IMR-90 (cell line): ENCODE data around the gene CNKSR3. TPM values are rescaled to one million over a fixed set of nuclear protein-coding genes. Genes with fewer than 3 reads are reported as not detected.

Experiments
- ATAC-seq: fragments of 200-7000 bp; cut with Tn5 transposase; 2 replicates; pipeline ENCODE4 v1.9.1; 2020; ENCODE audit warnings: low read depth, mild to moderate bottlenecking, moderate library complexity
- BruUV-seq: library from RNA; stranded (reverse); fragments of 400-500 nt; replicated peaks from 2 replicates; lab custom pipeline; 2021; lab: Mats Ljungman, UMichigan
- CTCF ChIA-PET: fragments of 300-600 bp; formaldehyde crosslinking; extraction: SDS; loops from one replicate; lab custom pipeline; 2021; ENCODE audit warnings: antibody characterized with exemption; lab: Yijun Ruan, JAX
- POLR2A ChIA-PET: fragments of 300-600 bp; sonication (Branson Sonifier 250); formaldehyde crosslinking; loops from one replicate; lab custom pipeline; 2022; ENCODE audit warnings: antibody characterized with exemption; ENCODE audit not compliant: unreplicated experiment; lab: Charles Lee
- DNase-seq: peaks from one replicate; pipeline ENCODE4 v3.0.0; 2013
- H2AFZ ChIP-seq: replicated peaks from 2 replicates; pipeline ENCODE3; 2013; ENCODE audit warnings: low read length, mild to moderate bottlenecking; ENCODE audit not compliant: poor library complexity
- H2AK5ac ChIP-seq: 2 replicates; pipeline ENCODE4 v1.6.1; 2013; ENCODE audit warnings: low read depth, low read length, inconsistent platforms
- H2AK9ac ChIP-seq: replicated peaks from 2 replicates; pipeline ENCODE3; 2013; ENCODE audit warnings: mild to moderate bottlenecking, low read depth, low read length, moderate library complexity; ENCODE audit not compliant: poor library complexity
- H2BK120ac ChIP-seq: 2 replicates; pipeline ENCODE4 v1.6.1; 2013; ENCODE audit warnings: low read depth, low read length, inconsistent platforms
- H2BK15ac ChIP-seq: 3 replicates; pipeline ENCODE4 v1.6.1; 2013; ENCODE audit warnings: low read depth, low read length, inconsistent platforms
- H2BK20ac ChIP-seq: 2 replicates; pipeline ENCODE4 v1.6.1; 2013; ENCODE audit warnings: low read depth, mild to moderate bottlenecking, inconsistent platforms, low read length, moderate library complexity
- H2BK5ac ChIP-seq: 2 replicates; pipeline ENCODE4 v1.6.1; 2013; ENCODE audit warnings: mild to moderate bottlenecking, low read depth, low read length, inconsistent platforms; ENCODE audit not compliant: poor library complexity, severe bottlenecking
- H3K14ac ChIP-seq: replicated peaks from 2 replicates; pipeline ENCODE4 v1.6.1; 2013; ENCODE audit warnings: low read depth, low read length, inconsistent platforms
- H3K18ac ChIP-seq: 2 replicates; pipeline ENCODE4 v1.6.1; 2013; ENCODE audit warnings: low read depth, low read length, control low read depth
- H3K23ac ChIP-seq: 2 replicates; pipeline ENCODE4 v1.6.1; 2013; ENCODE audit warnings: low read depth, low read length, inconsistent platforms
- H3K27ac ChIP-seq: 2 replicates; pipeline ENCODE4 v1.5.1; 2013; ENCODE audit warnings: mild to moderate bottlenecking, control low read depth, low read length; ENCODE audit not compliant: insufficient read depth
- H3K27me3 ChIP-seq: 2 replicates; pipeline ENCODE4 v1.6.1; 2013; ENCODE audit warnings: low read length; ENCODE audit not compliant: control insufficient read depth, insufficient read depth
- H3K36me3 ChIP-seq: 2 replicates; pipeline ENCODE4 v1.6.1; 2013; ENCODE audit warnings: low read length, mixed read lengths; ENCODE audit not compliant: control insufficient read depth, insufficient read depth
- H3K4ac ChIP-seq: 2 replicates; pipeline ENCODE4 v1.6.1; 2013; ENCODE audit warnings: low read depth, low read length, inconsistent platforms
- H3K4me1 ChIP-seq: 2 replicates; pipeline ENCODE4 v1.6.1; 2013; ENCODE audit warnings: low read length, mixed read lengths; ENCODE audit not compliant: control insufficient read depth, insufficient read depth
- H3K4me2 ChIP-seq: 2 replicates; pipeline ENCODE4 v1.6.1; 2013; ENCODE audit warnings: low read depth, mild to moderate bottlenecking, control low read depth, low read length, moderate library complexity
- H3K4me3 ChIP-seq: 2 replicates; pipeline ENCODE4 v1.5.1; 2013; ENCODE audit warnings: low read depth, mild to moderate bottlenecking, control low read depth, low read length, moderate library complexity; ENCODE audit not compliant: insufficient read depth
- H3K56ac ChIP-seq: 2 replicates; pipeline ENCODE4 v1.6.1; 2013; ENCODE audit warnings: low read length, inconsistent platforms; ENCODE audit not compliant: insufficient read depth; ENCODE audit errors: extremely low read depth
- H3K79me1 ChIP-seq, 2 experiments: 2 replicates each; pipeline ENCODE4 v1.6.1; 2013; ENCODE audit warnings: low read length in 2 of 2, inconsistent platforms in 1 of 2, low read depth in 1 of 2
- H3K9ac ChIP-seq: 2 replicates; pipeline ENCODE4 v1.6.1; 2013; ENCODE audit warnings: low read depth, low read length, control low read depth
- H3K9me1 ChIP-seq: 2 replicates; pipeline ENCODE4 v1.6.1; 2013; ENCODE audit warnings: low read length, inconsistent platforms; ENCODE audit not compliant: insufficient read depth
- H3K9me3 ChIP-seq: 2 replicates; pipeline ENCODE4 v1.6.1; 2013; ENCODE audit warnings: low read length; ENCODE audit not compliant: control insufficient read depth, insufficient read depth
- H4K20me1 ChIP-seq: 2 replicates; pipeline ENCODE4 v1.6.1; 2013; ENCODE audit warnings: low read length, inconsistent platforms; ENCODE audit not compliant: insufficient read depth
- H4K5ac ChIP-seq: 2 replicates; pipeline ENCODE4 v1.6.1; 2013; ENCODE audit warnings: mild to moderate bottlenecking, low read depth, low read length, control low read depth
- H4K8ac ChIP-seq, 2 experiments: 2 replicates each; pipeline ENCODE4 v1.6.1; 2013; ENCODE audit warnings: low read depth in 2 of 2, low read length in 2 of 2, control low read depth in 1 of 2, inconsistent platforms in 1 of 2
- H4K91ac ChIP-seq: 2 replicates; pipeline ENCODE4 v1.6.1; 2013; ENCODE audit warnings: low read depth, low read length, inconsistent platforms; ENCODE audit not compliant: insufficient read depth
- BHLHE40 ChIP-seq: fragments of 150-350 bp; IDR thresholded peaks from 2 replicates; pipeline ENCODE4 v1.6.1; 2016; ENCODE audit warnings: mild to moderate bottlenecking, low read depth, low read length
- CEBPB ChIP-seq: IDR thresholded peaks from 2 replicates; pipeline ENCODE4 v1.6.1; 2012; ENCODE audit warnings: low read depth, low read length, improper control_type of control experiment
- CHD1 ChIP-seq: IDR thresholded peaks from 2 replicates; pipeline ENCODE4 v1.6.1; 2012; ENCODE audit warnings: low read depth, low read length, improper control_type of control experiment
- ELK1 ChIP-seq: fragments of 150-350 bp; IDR thresholded peaks from 2 replicates; pipeline ENCODE4 v1.6.1; 2016; ENCODE audit warnings: low read depth, mild to moderate bottlenecking, low read length, moderate library complexity, borderline replicate concordance
- FOS ChIP-seq: fragments of 150-350 bp; IDR thresholded peaks from 2 replicates; pipeline ENCODE4 v1.6.1; 2016; ENCODE audit warnings: low read depth, low read length
- MAFK ChIP-seq: IDR thresholded peaks from 2 replicates; pipeline ENCODE4 v1.6.1; 2012; ENCODE audit warnings: low read depth, low read length, improper control_type of control experiment
- MAZ ChIP-seq: IDR thresholded peaks from 2 replicates; pipeline ENCODE4 v1.6.1; 2012; ENCODE audit warnings: low read depth, mild to moderate bottlenecking, low read length, improper control_type of control experiment, moderate library complexity, borderline replicate concordance
- MXI1 ChIP-seq: IDR thresholded peaks from 2 replicates; pipeline ENCODE4 v1.6.1; 2012; ENCODE audit warnings: low read depth, mild to moderate bottlenecking, low read length, moderate library complexity, borderline replicate concordance
- NFE2L2 ChIP-seq: fragments of 150-350 bp; IDR thresholded peaks from 2 replicates; pipeline ENCODE4 v1.6.1; 2016; ENCODE audit warnings: low read depth, mild to moderate bottlenecking, low read length
- POLR2A ChIP-seq: IDR thresholded peaks from 2 replicates; pipeline ENCODE4 v1.6.1; 2012; ENCODE audit warnings: mild to moderate bottlenecking, low read depth, low read length
- RAD21 ChIP-seq: IDR thresholded peaks from 2 replicates; pipeline ENCODE4 v1.6.1; 2012; ENCODE audit warnings: low read length, improper control_type of control experiment
- RCOR1 ChIP-seq: IDR thresholded peaks from 2 replicates; pipeline ENCODE4 v1.6.1; 2012; ENCODE audit warnings: mild to moderate bottlenecking, low read length, improper control_type of control experiment; ENCODE audit not compliant: insufficient replicate concordance
- RFX5 ChIP-seq: IDR thresholded peaks from 2 replicates; pipeline ENCODE4 v1.8.0; 2012; ENCODE audit warnings: low read depth, mild to moderate bottlenecking, low read length, moderate library complexity
- SMC3 ChIP-seq: fragments of 150-350 bp; IDR thresholded peaks from 2 replicates; pipeline ENCODE4 v1.6.1; 2016; ENCODE audit warnings: low read depth, mild to moderate bottlenecking, antibody characterized with exemption, low read length, moderate library complexity
- USF2 ChIP-seq: fragments of 150-350 bp; IDR thresholded peaks from 2 replicates; pipeline ENCODE4 v1.6.1; 2017; ENCODE audit warnings: mild to moderate bottlenecking, antibody characterized with exemption, low read length, low read depth
- WGBS, 2 experiments: methylation state at CpG; one replicate each; pipeline versions ENCODE4 v1.1.5 to v1.1.7; 2013; ENCODE audit warnings: missing lambda C conversion rate in 2 of 2; ENCODE audit not compliant: insufficient read length in 1 of 2; ENCODE audit errors: extremely low coverage in 2 of 2; 5-methylcytosine and 5-hydroxymethylcytosine counted together
- dilution Hi-C: fragments of 300-500 bp; cut with HindIII; formaldehyde crosslinking; loops from one replicate; pipeline ENCODE4 v1.14.3; 2018; ENCODE audit warnings: low sequenced_read_pairs; ENCODE audit not compliant: unreplicated experiment
- in situ Hi-C: fragments of 300-500 bp; cut with MboI; formaldehyde crosslinking; loops from 3 replicates; pipeline ENCODE4 v1.14.3; 2019; ENCODE audit warnings: low sequenced_read_pairs, inconsistent platforms, mixed read lengths
- intact Hi-C: fragments of 100-400 bp; cut with micrococcal nuclease; formaldehyde crosslinking; loops from 2 replicates; pipeline ENCODE4 v1.10.0; 2022
- polyA plus RNA-seq, 3 experiments: library from polyadenylated mRNA; depleted of rRNA; stranded (reverse); fragments of >200 nt; gene quantifications; 2 replicates each; pipeline ENCODE4 v1.2.3, GENCODE V29; 2012; ENCODE audit warnings: low replicate concordance in 1 of 3
- total RNA-seq: library from RNA; depleted of rRNA; stranded (reverse); fragments of >200 nt; gene quantifications from 2 replicates; pipeline ENCODE4 v1.2.3, GENCODE V29; 2012
- TF ChIP-seq, protein P1 (sequence below): conservative IDR thresholded peaks from 2 replicates; pipeline ENCODE4 v1.5.1; 2012; ENCODE audit warnings: mild to moderate bottlenecking, low read depth, low read length, improper control_type of control experiment

The CNKSR3 gene
- total and polyA plus RNA-seq, 2 of the 4 experiments (the other 2 are of a cell fraction), result 6.7 to 15.8 TPM

- Histone ChIP-seq H3K56ac (no peak overlapping the region), H3K4me3 (no peak overlapping the region), H3K27ac (no peak overlapping the region), H3K9ac (no peak overlapping the region), H2BK15ac (no peak overlapping the region), H4K5ac (no peak overlapping the region), H3K9me1 (no peaks in the 10 kb centered on the region), H3K23ac (no peak overlapping the region), H3K27me3 (no peaks in the 10 kb centered on the region), H4K20me1 (no peaks in the 10 kb centered on the region), H2AFZ (no peak overlapping the region), H4K8ac (no peak overlapping the region; a peak in 1 of 4 replicates), H3K4me1 (peaks cover 1% of the 10 kb centered on the region; the same call in 1 of the 2 replicates), H2BK120ac (peak overlapping the region; percentile 42; the same call in 1 of the 2 replicates), H3K4me2 (peak overlapping the region; percentile 36; the same call in 1 of the 2 replicates), H3K14ac (no peak overlapping the region; the same call in 1 of the 2 replicates), H3K36me3 (no peaks in the 10 kb centered on the region), H3K9me3 (peaks cover 3% of the 10 kb centered on the region; the same call in 1 of the 2 replicates), H4K91ac (no peak overlapping the region), H2BK5ac (no peak overlapping the region), H2BK20ac (no peak overlapping the region), H2AK9ac (no peak overlapping the region), H3K18ac (peak overlapping the region; percentile 1; the same call in 1 of the 2 replicates), H3K4ac (no peak overlapping the region), H2AK5ac (no peak overlapping the region), H3K79me1 (no peaks in the 10 kb centered on the region)
- intact Hi-C loops (no loop called here), dilution Hi-C loops (no loop called here), in situ Hi-C loops (no loop called here)
- no TSS peak for BruUV-seq
- TF ChIP-seq BHLHE40 (no peak), SMC3 (no peak), FOS (no peak), NFE2L2 (no peak), MAFK (no peak), RFX5 (no peak), MAZ (no peak), RAD21 (no peak), MXI1 (no peak), ELK1 (no peak), POLR2A (no peak), RCOR1 (no peak), CHD1 (no peak), USF2 (no peak), CEBPB (no peak)
- TF ChIP-seq, protein P1, sequence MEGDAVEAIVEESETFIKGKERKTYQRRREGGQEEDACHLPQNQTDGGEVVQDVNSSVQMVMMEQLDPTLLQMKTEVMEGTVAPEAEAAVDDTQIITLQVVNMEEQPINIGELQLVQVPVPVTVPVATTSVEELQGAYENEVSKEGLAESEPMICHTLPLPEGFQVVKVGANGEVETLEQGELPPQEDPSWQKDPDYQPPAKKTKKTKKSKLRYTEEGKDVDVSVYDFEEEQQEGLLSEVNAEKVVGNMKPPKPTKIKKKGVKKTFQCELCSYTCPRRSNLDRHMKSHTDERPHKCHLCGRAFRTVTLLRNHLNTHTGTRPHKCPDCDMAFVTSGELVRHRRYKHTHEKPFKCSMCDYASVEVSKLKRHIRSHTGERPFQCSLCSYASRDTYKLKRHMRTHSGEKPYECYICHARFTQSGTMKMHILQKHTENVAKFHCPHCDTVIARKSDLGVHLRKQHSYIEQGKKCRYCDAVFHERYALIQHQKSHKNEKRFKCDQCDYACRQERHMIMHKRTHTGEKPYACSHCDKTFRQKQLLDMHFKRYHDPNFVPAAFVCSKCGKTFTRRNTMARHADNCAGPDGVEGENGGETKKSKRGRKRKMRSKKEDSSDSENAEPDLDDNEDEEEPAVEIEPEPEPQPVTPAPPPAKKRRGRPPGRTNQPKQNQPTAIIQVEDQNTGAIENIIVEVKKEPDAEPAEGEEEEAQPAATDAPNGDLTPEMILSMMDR, result no peak
- ChIA-PET CTCF (no interaction called here), POLR2A (no interaction called here)
- WGBS, 2 experiments, result no CpG with 5 or more reads among the region's 2 CpGs
- DNase-seq (peak; percentile 19), ATAC-seq (peak; percentile 67)
Measured at GRCh38 chr6:154378518-154378917, 132.0 kb downstream of the CNKSR3 start.
